ENCODE data around the gene FAM78A. TPM values are rescaled to one million over a fixed set of nuclear protein-coding genes. Genes with fewer than 3 reads are reported as not detected.
"Not testable (repeated sequence)": the region's sequence is repeated elsewhere in the genome, so short reads cannot be mapped to it uniquely, and the experiment has no call there.

FAM78A gene
- total and polyA plus RNA-seq, 11 donors, result 13.6 to 37.9 (median 33.4) TPM

DNA sequence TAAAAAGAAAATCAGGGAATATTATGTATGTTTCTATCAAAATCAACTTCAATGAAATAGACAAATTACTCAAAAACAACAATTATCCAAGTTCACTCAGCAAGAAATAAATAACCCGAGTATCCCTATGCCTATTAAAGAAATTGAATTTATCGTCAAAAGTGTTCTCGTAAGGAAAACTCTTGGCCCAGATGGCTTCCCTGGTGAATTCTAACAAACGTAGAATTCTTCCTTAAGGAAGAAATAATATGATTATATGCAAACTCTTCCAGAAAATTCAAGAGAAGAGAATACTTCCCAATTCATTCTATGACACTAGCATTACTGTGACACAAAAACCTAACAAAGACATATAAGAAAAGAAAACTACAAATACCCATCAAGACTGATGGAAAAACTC lies 29.7 kb downstream of the FAM78A start:
- Histone ChIP-seq H3K4me3 (no peak overlapping the region), H3K4me1 (peaks cover 0 to 4% (median 0%) of the 10 kb centered on the region in 12 donors), H3K27ac (no peak overlapping the region), H3K36me3 (no peaks in the 10 kb centered on the region), H3K9me3 (peaks cover 0 to 6% (median 0%) of the 10 kb centered on the region in 12 donors), H3K27me3 (no peaks in the 10 kb centered on the region)
- ATAC-seq, result no peak
- TF ChIP-seq, protein P1, sequence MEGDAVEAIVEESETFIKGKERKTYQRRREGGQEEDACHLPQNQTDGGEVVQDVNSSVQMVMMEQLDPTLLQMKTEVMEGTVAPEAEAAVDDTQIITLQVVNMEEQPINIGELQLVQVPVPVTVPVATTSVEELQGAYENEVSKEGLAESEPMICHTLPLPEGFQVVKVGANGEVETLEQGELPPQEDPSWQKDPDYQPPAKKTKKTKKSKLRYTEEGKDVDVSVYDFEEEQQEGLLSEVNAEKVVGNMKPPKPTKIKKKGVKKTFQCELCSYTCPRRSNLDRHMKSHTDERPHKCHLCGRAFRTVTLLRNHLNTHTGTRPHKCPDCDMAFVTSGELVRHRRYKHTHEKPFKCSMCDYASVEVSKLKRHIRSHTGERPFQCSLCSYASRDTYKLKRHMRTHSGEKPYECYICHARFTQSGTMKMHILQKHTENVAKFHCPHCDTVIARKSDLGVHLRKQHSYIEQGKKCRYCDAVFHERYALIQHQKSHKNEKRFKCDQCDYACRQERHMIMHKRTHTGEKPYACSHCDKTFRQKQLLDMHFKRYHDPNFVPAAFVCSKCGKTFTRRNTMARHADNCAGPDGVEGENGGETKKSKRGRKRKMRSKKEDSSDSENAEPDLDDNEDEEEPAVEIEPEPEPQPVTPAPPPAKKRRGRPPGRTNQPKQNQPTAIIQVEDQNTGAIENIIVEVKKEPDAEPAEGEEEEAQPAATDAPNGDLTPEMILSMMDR (IDR thresholded peaks at IDR 0.05), result no peak
- no peak for TF ChIP-seq POLR2A (IDR thresholded peaks at IDR 0.05)
- WGBS, 4 donors, result 71 to 87% (median 78%) methylated on average over 4 of the region's 4 CpGs
- intact Hi-C loops (cut with DNase I), result no loop called here
- DNase-seq, result no peak

DNA sequence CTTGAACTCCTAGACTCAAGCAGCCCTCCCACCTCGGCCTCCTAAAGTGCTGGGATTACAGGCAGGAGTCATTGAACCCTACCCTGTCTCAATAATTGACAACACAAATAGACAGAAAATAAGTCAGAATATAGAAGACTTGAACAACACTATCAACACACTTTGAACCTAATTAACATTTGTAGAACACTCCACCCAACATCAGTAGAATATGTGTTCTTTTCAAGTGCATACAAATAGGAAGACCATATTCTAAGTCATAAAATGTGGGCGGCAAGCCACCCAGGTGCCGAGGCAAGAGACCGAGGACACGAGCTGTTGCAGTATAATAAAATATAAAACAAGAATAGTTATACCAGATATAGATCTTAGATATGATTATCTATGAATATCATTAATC lies 32.0 kb downstream of the FAM78A start:
- H3K36me3 ChIP-seq, ATAC-seq, H3K9me3 ChIP-seq, H3K4me3 ChIP-seq, H3K27me3 ChIP-seq, H3K27ac ChIP-seq, H3K4me1 ChIP-seq, DNase-seq: not testable (repeated sequence)
- 89 to 97% (median 95%) methylated on average over 5 of the region's 5 CpGs for WGBS, 4 donors
- intact Hi-C loops (cut with DNase I), result loop anchor here in 3 of 10 donors (5.0 kb wide), 2 partner anchors 88 to 93 kb away; no protein-coding TSS in a partner anchor

DNA sequence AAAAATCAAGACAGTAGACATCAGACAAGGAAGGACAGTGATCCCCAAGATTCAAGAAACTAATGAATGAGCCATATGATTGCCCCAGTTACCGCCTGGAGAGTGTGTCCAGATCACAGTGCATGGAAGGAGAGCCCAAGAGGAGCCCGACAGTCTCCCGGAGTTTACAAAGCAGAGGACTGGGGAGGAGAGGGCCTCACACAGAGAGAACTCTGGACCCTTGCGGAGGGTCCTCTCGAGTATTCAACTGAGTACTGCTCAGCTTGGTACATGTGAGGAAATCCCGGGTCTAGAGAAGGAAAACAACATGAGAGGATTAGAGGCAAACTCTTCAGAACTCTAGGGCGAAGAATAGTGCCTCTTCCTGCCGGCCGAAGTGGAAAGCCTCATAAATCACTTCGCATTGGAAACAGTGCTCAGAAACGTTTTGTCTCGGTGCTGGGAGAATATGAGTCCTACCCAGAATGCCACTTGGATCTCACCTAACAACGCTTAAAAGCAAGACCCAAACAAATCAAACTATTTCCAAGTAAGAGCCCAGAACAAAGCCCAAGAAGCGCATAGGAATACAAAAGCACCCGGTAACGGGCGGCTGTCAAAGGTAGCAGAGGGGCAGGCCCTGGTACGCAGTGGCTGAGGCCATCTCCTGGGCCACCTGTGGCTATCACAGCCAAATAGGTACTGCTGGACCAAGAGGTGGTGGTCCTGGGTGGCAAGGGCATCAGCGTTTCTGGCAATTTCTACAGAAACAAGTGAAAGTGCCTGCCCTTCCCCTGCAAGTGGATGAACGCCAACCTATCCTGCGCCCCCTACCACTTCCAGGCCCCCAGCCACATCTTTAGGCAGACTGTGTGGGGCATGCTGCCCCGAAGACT lies 36.0 kb downstream of the FAM78A start:
- ATAC-seq (no peak), DNase-seq (no peak)
- 87 to 90% (median 88%) methylated on average over 22 of the region's 22 CpGs for WGBS, 4 donors
- Histone ChIP-seq H3K9me3 (peaks cover 0 to 6% (median 0%) of the 10 kb centered on the region in 12 donors), H3K36me3 (peaks cover 0 to 4% (median 0%) of the 10 kb centered on the region in 9 donors), H3K4me1 (peaks cover 0 to 42% (median 33%) of the 10 kb centered on the region in 12 donors), H3K27me3 (no peaks in the 10 kb centered on the region), H3K4me3 (no peak overlapping the region), H3K27ac (peak overlapping the region in 1 of 12 donors; percentile 85)
- intact Hi-C loops (cut with DNase I), result loop anchor here in 3 of 10 donors (5.0 kb wide), 2 partner anchors 92 to 97 kb away; no protein-coding TSS in a partner anchor
- TF ChIP-seq POLR2A (IDR thresholded peaks at IDR 0.05), result no peak
- TF ChIP-seq, protein P1 (IDR thresholded peaks at IDR 0.05), result no peak

GRCh38 chr9:131239161-131239975 lies 36.9 kb downstream of the FAM78A start:
- Histone ChIP-seq H3K36me3 (peaks cover 0 to 13% (median 3%) of the 10 kb centered on the region in 9 donors), H3K4me1 (peaks cover 0 to 51% (median 36%) of the 10 kb centered on the region in 12 donors), H3K27me3 (no peaks in the 10 kb centered on the region), H3K4me3 (no peak overlapping the region), H3K27ac (peak overlapping the region in 9 of 12 donors; percentile 62 to 96 (median 85)), H3K9me3 (peaks cover 0 to 6% (median 0%) of the 10 kb centered on the region in 12 donors)
- no peak for ATAC-seq
- intact Hi-C loops (cut with DNase I), result loop anchor here in 7 of 10 donors (2.0 to 10.0 kb wide), 7 partner anchors 33 to 98 kb away; partner anchors contain the start of gene FAM78A (in 1 of the 7)
- no peak for TF ChIP-seq POLR2A (IDR thresholded peaks at IDR 0.05)
- TF ChIP-seq, protein P1 (IDR thresholded peaks at IDR 0.05), result no peak
- DNase-seq, result no peak
- WGBS, 4 donors, result 55 to 71% (median 68%) methylated on average over 17 to 23 of the region's 23 CpGs
